Glutamatergic neuron (in vitro differentiated cells): ENCODE measurements around the gene KAT2A. TPM values are rescaled to one million over a fixed set of nuclear protein-coding genes. Genes with fewer than 3 reads are reported as not detected.
A peak's percentile ranks its signal among the peaks of the same experiment; 100 is the strongest.

ENCODE experiments used
- DNase-seq: peaks from one replicate; pipeline ENCODE4 v3.0.0; 2022
- H3K27ac Mint-ChIP-seq: one replicate; pipeline ENCODE4 v1.8.0; 2020; ENCODE audit warnings: mild to moderate bottlenecking, mixed read lengths, inconsistent platforms; ENCODE audit not compliant: unreplicated experiment
- H3K27me3 Mint-ChIP-seq: one replicate; pipeline ENCODE4 v1.8.0; 2020; ENCODE audit warnings: mild to moderate bottlenecking, moderate library complexity, mixed read lengths, inconsistent platforms; ENCODE audit not compliant: unreplicated experiment
- H3K36me3 Mint-ChIP-seq: one replicate; pipeline ENCODE4 v1.8.0; 2020; ENCODE audit warnings: mild to moderate bottlenecking, mixed read lengths, inconsistent platforms; ENCODE audit not compliant: unreplicated experiment
- H3K4me1 Mint-ChIP-seq: one replicate; pipeline ENCODE4 v1.8.0; 2020; ENCODE audit warnings: mild to moderate bottlenecking, low read depth, mixed read lengths, inconsistent platforms; ENCODE audit not compliant: unreplicated experiment
- H3K4me3 Mint-ChIP-seq: one replicate; pipeline ENCODE4 v1.8.0; 2020; ENCODE audit warnings: mild to moderate bottlenecking, mixed read lengths, inconsistent platforms; ENCODE audit not compliant: unreplicated experiment
- H3K9me3 Mint-ChIP-seq: one replicate; pipeline ENCODE4 v1.8.0; 2020; ENCODE audit warnings: mild to moderate bottlenecking, moderate library complexity, mixed read lengths, inconsistent platforms; ENCODE audit not compliant: unreplicated experiment
- CTCF ChIP-seq: fragments of 200-600 bp; sonication (generic); IDR thresholded peaks from one replicate; pipeline ENCODE4 v1.5.0; 2021; ENCODE audit not compliant: partially characterized antibody, unreplicated experiment
- total RNA-seq: library from RNA; stranded (reverse); fragmentation: NEBNext Ultra II Directional; extraction: Animal tissue kit (Norgen Biotek cat#: 25700); gene quantifications from one replicate; pipeline ENCODE4 v1.2.1, GENCODE V29; 2021; ENCODE audit not compliant: unreplicated experiment

KAT2A gene
- total RNA-seq, 1 donor from 2014 or later, result 29.3 TPM

DNA sequence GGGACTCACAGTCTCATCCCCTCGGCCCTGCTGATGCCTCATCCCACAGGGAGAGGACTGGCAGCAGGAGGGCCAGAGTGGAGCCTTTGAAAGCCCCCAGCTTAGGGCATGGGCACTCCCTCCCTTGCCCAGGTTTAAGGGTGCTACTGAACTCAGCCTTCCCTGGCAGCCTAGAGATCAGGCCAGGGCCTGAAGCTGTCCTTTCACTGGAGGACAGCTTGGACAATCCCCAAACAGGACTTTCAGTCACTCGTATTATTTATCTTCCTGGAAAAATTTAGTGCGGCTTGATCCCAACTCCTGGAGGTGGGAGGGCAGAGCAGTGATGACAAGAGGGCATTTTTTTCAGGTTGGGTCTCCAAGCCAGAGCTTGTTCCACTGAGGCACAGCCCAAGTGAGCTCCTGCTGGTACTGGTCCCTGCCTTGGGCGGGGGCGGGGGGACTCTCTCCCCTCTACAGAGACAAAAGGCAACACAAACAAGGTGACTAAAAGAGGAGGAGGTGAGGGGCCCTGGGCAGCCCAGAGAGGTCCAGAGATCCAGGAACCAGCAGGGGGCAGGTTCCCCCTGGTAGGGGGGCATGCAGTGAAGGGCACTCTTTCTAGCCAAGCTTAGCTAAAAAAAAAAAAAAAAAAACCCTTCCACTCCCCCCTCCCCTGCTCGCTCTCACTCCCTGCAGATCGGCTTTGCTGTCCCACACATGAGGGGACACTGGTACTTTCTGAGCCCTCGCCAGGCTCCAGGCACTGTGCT, 24.6 kb downstream of the KAT2A start:
- no peak overlapping the region for H3K4me3 Mint-ChIP-seq

GRCh38 chr17:42094375-42095069, 26.6 kb downstream of the KAT2A start:
- no peaks in the 10 kb centered on the region for H3K36me3 Mint-ChIP-seq
- no peak overlapping the region for H3K4me3 Mint-ChIP-seq
- no peak for DNase-seq
- H3K27ac Mint-ChIP-seq, result no peak overlapping the region
- peaks cover 14% of the 10 kb centered on the region for H3K27me3 Mint-ChIP-seq
- H3K4me1 Mint-ChIP-seq, result peaks cover 10% of the 10 kb centered on the region
- no peak for TF ChIP-seq CTCF
- H3K9me3 Mint-ChIP-seq, result no peaks in the 10 kb centered on the region

More for the DNA sequence above, 24.6 kb downstream of the KAT2A start:
- H3K9me3 Mint-ChIP-seq, result no peaks in the 10 kb centered on the region
- no peak for DNase-seq
- no peaks in the 10 kb centered on the region for H3K36me3 Mint-ChIP-seq
- peaks cover 10% of the 10 kb centered on the region for H3K4me1 Mint-ChIP-seq
- H3K27ac Mint-ChIP-seq, result no peak overlapping the region
- peak; percentile 21 for TF ChIP-seq CTCF
- peaks cover 15% of the 10 kb centered on the region for H3K27me3 Mint-ChIP-seq

DNA sequence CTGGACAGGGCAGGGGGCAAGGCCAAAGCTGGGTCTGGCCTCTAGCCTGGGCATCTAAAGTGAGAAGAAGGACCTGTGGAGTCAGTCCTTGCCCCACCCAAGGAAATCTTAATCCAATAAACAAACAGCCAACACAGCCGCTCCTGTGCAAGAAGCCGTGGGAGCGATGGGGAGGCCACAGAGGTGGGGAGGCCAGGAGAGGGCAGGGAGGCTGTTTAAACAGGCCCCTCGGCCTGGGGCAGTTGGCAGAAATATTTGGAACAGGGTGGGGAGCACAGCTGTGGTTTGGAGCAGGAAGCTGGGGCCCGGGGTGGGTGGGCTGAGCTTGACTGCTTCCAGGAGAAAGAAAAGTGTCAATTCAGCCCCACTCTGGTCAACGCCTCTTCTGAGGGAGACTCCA, 28.2 kb downstream of the KAT2A start:
- Mint-ChIP-seq H3K4me1 (peaks cover 6% of the 10 kb centered on the region), H3K27me3 (peaks cover 14% of the 10 kb centered on the region), H3K36me3 (no peaks in the 10 kb centered on the region), H3K4me3 (no peak overlapping the region), H3K27ac (no peak overlapping the region), H3K9me3 (no peaks in the 10 kb centered on the region)
- no peak for DNase-seq
- no peak for TF ChIP-seq CTCF

DNA sequence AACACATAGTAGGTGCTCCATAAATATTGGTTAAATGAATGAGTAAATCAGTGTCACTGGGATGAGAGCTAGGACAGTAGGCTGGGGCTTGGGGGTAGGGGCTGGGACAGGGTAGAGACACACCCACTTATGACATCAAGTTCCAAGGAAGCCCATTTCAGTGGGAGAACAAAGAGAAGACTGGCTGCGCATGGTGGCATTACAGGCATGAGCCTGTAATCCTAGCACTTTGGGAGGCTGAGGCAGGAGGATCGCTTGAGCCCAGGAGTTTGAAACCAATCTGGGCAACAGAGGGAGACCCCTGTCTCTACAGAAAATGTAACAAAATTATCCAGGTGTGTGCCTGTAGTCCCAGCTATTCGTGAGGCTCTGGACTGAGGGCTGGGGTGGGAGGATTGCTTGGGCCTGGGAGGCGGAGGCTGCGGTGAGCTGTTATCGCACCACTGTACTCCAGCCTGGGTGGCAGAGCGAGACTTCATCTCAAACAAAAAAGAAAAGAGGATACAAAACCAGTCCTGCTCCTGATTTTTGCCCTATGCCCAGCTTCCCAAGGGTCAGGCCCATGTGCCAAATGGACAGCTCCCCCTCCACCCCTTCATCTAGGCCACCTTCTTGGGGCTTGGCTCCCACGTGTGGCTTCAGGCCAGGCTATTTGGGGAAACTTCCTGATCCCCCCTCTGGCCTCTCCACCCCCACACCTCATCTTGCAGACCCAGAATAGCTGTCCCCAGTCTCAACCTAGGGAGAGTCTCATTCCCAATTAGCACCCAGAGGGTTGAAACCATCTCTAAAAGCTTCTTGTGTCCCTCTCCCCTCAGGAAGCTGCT, 30.0 kb downstream of the KAT2A start:
- Mint-ChIP-seq H3K27ac (no peak overlapping the region), H3K36me3 (no peaks in the 10 kb centered on the region), H3K4me3 (no peak overlapping the region), H3K4me1 (peaks cover 3% of the 10 kb centered on the region), H3K9me3 (no peaks in the 10 kb centered on the region), H3K27me3 (peaks cover 9% of the 10 kb centered on the region)
- TF ChIP-seq CTCF, result no peak
- no peak for DNase-seq

- TF ChIP-seq CTCF, result no peak
- H3K27ac Mint-ChIP-seq, result no peak overlapping the region
- no peaks in the 10 kb centered on the region for H3K9me3 Mint-ChIP-seq
- no peaks in the 10 kb centered on the region for H3K4me1 Mint-ChIP-seq
- H3K4me3 Mint-ChIP-seq, result no peak overlapping the region
- peaks cover 6% of the 10 kb centered on the region for H3K27me3 Mint-ChIP-seq
- no peaks in the 10 kb centered on the region for H3K36me3 Mint-ChIP-seq
- no peak for DNase-seq
Measured at GRCh38 chr17:42088736-42089135, 32.4 kb downstream of the KAT2A start.
